Spinal cord (tissue), 10 donors: ENCODE results near the gene MVB12A. TPM values are rescaled to one million over a fixed set of nuclear protein-coding genes. Genes with fewer than 3 reads are reported as not detected.

Experiments used
- DNase-seq, 6 donors: peaks; one replicate each; pipeline versions ENCODE4 v3.0.0 to v3.0.0-alpha.2; 2013 to 2015; ENCODE audit warnings: low spot score in 6 of 6, low read depth in 4 of 6
- H3K27ac ChIP-seq: one replicate; pipeline ENCODE4 v1.5.1; 2013; ENCODE audit warnings: low read depth, low read length, control low read depth
- H3K27me3 ChIP-seq: one replicate; pipeline ENCODE4 v1.6.1; 2013; ENCODE audit warnings: low read length; ENCODE audit not compliant: control insufficient read depth, insufficient read depth
- H3K36me3 ChIP-seq: one replicate; pipeline ENCODE4 v1.6.1; 2013; ENCODE audit warnings: low read length; ENCODE audit not compliant: control insufficient read depth, insufficient read depth
- H3K4me1 ChIP-seq: one replicate; pipeline ENCODE4 v1.6.1; 2013; ENCODE audit warnings: low read length; ENCODE audit not compliant: control insufficient read depth, insufficient read depth
- H3K4me3 ChIP-seq: one replicate; pipeline ENCODE4 v1.5.1; 2013; ENCODE audit warnings: low read depth, low read length, control low read depth
- H3K9me3 ChIP-seq: one replicate; pipeline ENCODE4 v1.6.1; 2013; ENCODE audit warnings: low read length; ENCODE audit not compliant: control insufficient read depth, insufficient read depth
- WGBS: methylation state at CpG from one replicate; pipeline ENCODE4 v1.1.5; 2013; ENCODE audit warnings: missing lambda C conversion rate; ENCODE audit not compliant: insufficient coverage; 5-methylcytosine and 5-hydroxymethylcytosine counted together
- polyA plus RNA-seq, 2 donors: library from polyadenylated mRNA; unstranded; fragments of 120-200 nt; gene quantifications; one replicate each; pipeline ENCODE4 v1.2.1, GENCODE V29; 2013; ENCODE audit not compliant: insufficient read length in 2 of 2
- total RNA-seq, 2 donors: library from RNA; depleted of rRNA in 1 of 2; stranded (reverse); fragments of 120-200 nt in 1 of 2; fragments of >200 nt in 1 of 2; gene quantifications; one replicate each; pipeline versions ENCODE4 v1.2.3 to v1.2.4, GENCODE V29; 2013 to 2014
- donor health status: healthy.

MVB12A gene
- total and polyA plus RNA-seq, 4 donors = 16.0 to 56.7 (median 51.3) TPM

GRCh38 chr19:17455308-17456123 lies 35.7 kb downstream of the MVB12A start:
- no peak overlapping the region for H3K4me3 ChIP-seq
- no peak for DNase-seq
- H3K36me3 ChIP-seq = no peaks in the 10 kb centered on the region
- peaks cover 50% of the 10 kb centered on the region for H3K27me3 ChIP-seq
- H3K27ac ChIP-seq = no peak overlapping the region
- H3K9me3 ChIP-seq = no peaks in the 10 kb centered on the region
- 8% methylated on average over 46 of the region's 58 CpGs for WGBS
- peaks cover 20% of the 10 kb centered on the region for H3K4me1 ChIP-seq

GRCh38 chr19:17456127-17456526 lies 36.3 kb downstream of the MVB12A start:
- WGBS = 62% methylated on average over 8 of the region's 11 CpGs
- Histone ChIP-seq H3K9me3 (no peaks in the 10 kb centered on the region), H3K27me3 (peaks cover 49% of the 10 kb centered on the region), H3K27ac (no peak overlapping the region), H3K4me3 (no peak overlapping the region), H3K4me1 (peaks cover 20% of the 10 kb centered on the region), H3K36me3 (no peaks in the 10 kb centered on the region)
- no peak for DNase-seq

- 50% methylated on average over 6 of the region's 6 CpGs for WGBS
- no peak for DNase-seq
- Histone ChIP-seq H3K36me3 (no peaks in the 10 kb centered on the region), H3K27ac (no peak overlapping the region), H3K27me3 (peaks cover 49% of the 10 kb centered on the region), H3K4me1 (peaks cover 20% of the 10 kb centered on the region), H3K4me3 (no peak overlapping the region), H3K9me3 (no peaks in the 10 kb centered on the region)
These were observed 37.8 kb downstream of the MVB12A start for GRCh38 chr19:17457616-17458015.

GRCh38 chr19:17458970-17459369 lies 39.1 kb downstream of the MVB12A start:
- no peaks in the 10 kb centered on the region for H3K9me3 ChIP-seq
- H3K27ac ChIP-seq = no peak overlapping the region
- DNase-seq = no peak
- H3K4me1 ChIP-seq = peaks cover 12% of the 10 kb centered on the region
- WGBS = 89% methylated on average over 3 of the region's 3 CpGs
- H3K27me3 ChIP-seq = peaks cover 41% of the 10 kb centered on the region
- H3K36me3 ChIP-seq = no peaks in the 10 kb centered on the region
- H3K4me3 ChIP-seq = no peak overlapping the region

GRCh38 chr19:17460372-17461230 lies 40.8 kb downstream of the MVB12A start, which contains the start of gene NXNL1:
Gene NXNL1 (minus strand): TSS chr19:17460926. CDS start chr19:17460869, 57 bp downstream.
- Histone ChIP-seq H3K36me3 (no peaks in the 10 kb centered on the region), H3K27me3 (peaks cover 27% of the 10 kb centered on the region), H3K4me3 (no peak within 1 kb of the TSS), H3K27ac (no peak within 1 kb of the TSS), H3K4me1 (peaks cover 5% of the 10 kb centered on the region), H3K9me3 (no peaks in the 10 kb centered on the region)
- 85% methylated on average over 25 of the region's 26 CpGs for WGBS
- DNase-seq = no peak

GRCh38 chr19:17466487-17466850 lies 46.6 kb downstream of the MVB12A start:
- no peak overlapping the region for H3K4me3 ChIP-seq
- no peak for DNase-seq
- no peak overlapping the region for H3K27ac ChIP-seq
- H3K4me1 ChIP-seq = peaks cover 27% of the 10 kb centered on the region
- WGBS = 47% methylated on average over 4 of the region's 6 CpGs
- no peaks in the 10 kb centered on the region for H3K27me3 ChIP-seq
- H3K9me3 ChIP-seq = no peaks in the 10 kb centered on the region
- H3K36me3 ChIP-seq = no peaks in the 10 kb centered on the region

GRCh38 chr19:17467471-17468301 lies 47.8 kb downstream of the MVB12A start:
- Histone ChIP-seq H3K27ac (no peak overlapping the region), H3K36me3 (no peaks in the 10 kb centered on the region), H3K9me3 (no peaks in the 10 kb centered on the region), H3K27me3 (no peaks in the 10 kb centered on the region), H3K4me1 (peaks cover 34% of the 10 kb centered on the region), H3K4me3 (no peak overlapping the region)
- DNase-seq = no peak
- 87% methylated on average over 10 of the region's 12 CpGs for WGBS

- DNase-seq = peak in 1 of 6 donors; percentile 58
- Histone ChIP-seq H3K9me3 (no peaks in the 10 kb centered on the region), H3K4me3 (peak overlapping the region; percentile 73), H3K36me3 (no peaks in the 10 kb centered on the region), H3K27me3 (no peaks in the 10 kb centered on the region), H3K4me1 (peaks cover 34% of the 10 kb centered on the region), H3K27ac (peak overlapping the region; percentile 84)
- WGBS = 43% methylated on average over 23 of the region's 25 CpGs
These were observed 48.6 kb downstream of the MVB12A start for GRCh38 chr19:17468302-17469091.
